OCI-LY1 (cell line): ENCODE measurements around the gene KCNJ16.
"Not testable (repeated sequence)": the region's sequence is repeated elsewhere in the genome, so short reads cannot be mapped to it uniquely, and the experiment has no call there.

Source experiments
- H2AFZ ChIP-seq: fragments of 200-600 bp; sonication (generic), shearing (Covaris generic); 2 replicates; pipeline ENCODE4 v1.6.0; 2014; ENCODE audit warnings: antibody characterized with exemption, mild to moderate bottlenecking, low read length
- H3F3A ChIP-seq: fragments of 200-600 bp; sonication (generic), shearing (Covaris generic); 2 replicates; pipeline ENCODE4 v1.6.0; 2014; ENCODE audit warnings: mild to moderate bottlenecking, antibody characterized with exemption, low read length, moderate library complexity; ENCODE audit not compliant: insufficient read depth
- H3K27ac ChIP-seq: fragments of 200-600 bp; sonication (generic); 2 replicates; pipeline ENCODE4 v1.5.1; 2014; ENCODE audit warnings: low read length, mixed run types, mild to moderate bottlenecking, low read depth; ENCODE audit not compliant: poor library complexity, severe bottlenecking
- H3K27me3 ChIP-seq: fragments of 200-600 bp; sonication (generic); 2 replicates; pipeline ENCODE4 v1.6.0; 2014; ENCODE audit warnings: antibody characterized with exemption, mild to moderate bottlenecking, low read length, moderate library complexity; ENCODE audit not compliant: insufficient read depth
- H3K36me3 ChIP-seq: fragments of 200-600 bp; sonication (generic); 2 replicates; pipeline ENCODE4 v1.6.1; 2014; ENCODE audit warnings: mild to moderate bottlenecking, antibody characterized with exemption, low read length, moderate library complexity, mixed read lengths; ENCODE audit not compliant: insufficient read depth
- H3K4me1 ChIP-seq: fragments of 200-600 bp; sonication (generic); 2 replicates; pipeline ENCODE4 v1.5.1; 2014; ENCODE audit warnings: mild to moderate bottlenecking, low read length, moderate library complexity; ENCODE audit not compliant: insufficient read depth, severe bottlenecking
- H3K4me2 ChIP-seq: fragments of 200-600 bp; sonication (generic), shearing (Covaris generic); 2 replicates; pipeline ENCODE4 v1.6.1; 2014; ENCODE audit warnings: low read length
- H3K4me3 ChIP-seq: fragments of 200-600 bp; sonication (generic); 2 replicates; pipeline ENCODE4 v1.5.1; 2014; ENCODE audit warnings: low read length, low read depth, mild to moderate bottlenecking, mixed read lengths; ENCODE audit not compliant: poor library complexity, severe bottlenecking
- H3K79me2 ChIP-seq: fragments of 200-600 bp; shearing (Covaris generic); 2 replicates; pipeline ENCODE4 v1.6.1; 2016; ENCODE audit warnings: mixed run types, low read length, mixed read lengths; ENCODE audit not compliant: insufficient read depth
- H3K9ac ChIP-seq: fragments of 200-600 bp; sonication (generic), shearing (Covaris generic); 2 replicates; pipeline ENCODE4 v1.6.1; 2014; ENCODE audit warnings: mild to moderate bottlenecking, low read length, mixed read lengths
- H3K9me2 ChIP-seq: fragments of 200-600 bp; sonication (generic), shearing (Covaris generic); 2 replicates; pipeline ENCODE4 v1.6.1; 2014; ENCODE audit warnings: low read depth, mild to moderate bottlenecking, low read length, mixed read lengths
- H3K9me3 ChIP-seq: fragments of 200-600 bp; shearing (Covaris generic); 2 replicates; pipeline ENCODE4 v1.6.1; 2014; ENCODE audit warnings: low read length, mixed read lengths
- H4K20me1 ChIP-seq: fragments of 200-600 bp; sonication (generic), shearing (Covaris generic); 2 replicates; pipeline ENCODE4 v1.6.0; 2016; ENCODE audit warnings: mild to moderate bottlenecking, low read length; ENCODE audit not compliant: insufficient read depth
- EZH2 ChIP-seq: fragments of 200-600 bp; sonication (generic), shearing (Covaris generic); IDR thresholded peaks from 2 replicates; pipeline ENCODE4 v1.8.0; 2017; ENCODE audit warnings: borderline replicate concordance, mixed run types, mild to moderate bottlenecking, antibody characterized with exemption, low read length, moderate library complexity, mixed read lengths
- TF ChIP-seq, protein P1 (sequence below): fragments of 200-600 bp; sonication (generic), shearing (Covaris generic); IDR thresholded peaks from 2 replicates; pipeline ENCODE4 v1.5.1; 2017; ENCODE audit warnings: mild to moderate bottlenecking, antibody characterized with exemption, low read length, moderate library complexity, mixed read lengths

KCNJ16 gene

GRCh38 chr17:70041061-70041460 lies 34.0 kb upstream of the KCNJ16 start:
- H3K27me3 ChIP-seq: no peaks in the 10 kb centered on the region
- H3K79me2 ChIP-seq: no peaks in the 10 kb centered on the region
- no peak overlapping the region for H3K4me3 ChIP-seq
- no peaks in the 10 kb centered on the region for H4K20me1 ChIP-seq
- no peaks in the 10 kb centered on the region for H3K9me3 ChIP-seq
- no peak for TF ChIP-seq EZH2
- TF ChIP-seq, protein P1, sequence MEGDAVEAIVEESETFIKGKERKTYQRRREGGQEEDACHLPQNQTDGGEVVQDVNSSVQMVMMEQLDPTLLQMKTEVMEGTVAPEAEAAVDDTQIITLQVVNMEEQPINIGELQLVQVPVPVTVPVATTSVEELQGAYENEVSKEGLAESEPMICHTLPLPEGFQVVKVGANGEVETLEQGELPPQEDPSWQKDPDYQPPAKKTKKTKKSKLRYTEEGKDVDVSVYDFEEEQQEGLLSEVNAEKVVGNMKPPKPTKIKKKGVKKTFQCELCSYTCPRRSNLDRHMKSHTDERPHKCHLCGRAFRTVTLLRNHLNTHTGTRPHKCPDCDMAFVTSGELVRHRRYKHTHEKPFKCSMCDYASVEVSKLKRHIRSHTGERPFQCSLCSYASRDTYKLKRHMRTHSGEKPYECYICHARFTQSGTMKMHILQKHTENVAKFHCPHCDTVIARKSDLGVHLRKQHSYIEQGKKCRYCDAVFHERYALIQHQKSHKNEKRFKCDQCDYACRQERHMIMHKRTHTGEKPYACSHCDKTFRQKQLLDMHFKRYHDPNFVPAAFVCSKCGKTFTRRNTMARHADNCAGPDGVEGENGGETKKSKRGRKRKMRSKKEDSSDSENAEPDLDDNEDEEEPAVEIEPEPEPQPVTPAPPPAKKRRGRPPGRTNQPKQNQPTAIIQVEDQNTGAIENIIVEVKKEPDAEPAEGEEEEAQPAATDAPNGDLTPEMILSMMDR: no peak
- H3K4me1 ChIP-seq: no peaks in the 10 kb centered on the region
- H3K9ac ChIP-seq: no peak overlapping the region
- no peaks in the 10 kb centered on the region for H3K36me3 ChIP-seq
- no peak overlapping the region for H2AFZ ChIP-seq
- no peak overlapping the region for H3K4me2 ChIP-seq
- H3K9me2 ChIP-seq: no peaks in the 10 kb centered on the region
- H3F3A ChIP-seq: no peaks in the 10 kb centered on the region
- H3K27ac ChIP-seq: no peak overlapping the region

GRCh38 chr17:70041540-70041939 lies 33.5 kb upstream of the KCNJ16 start:
- Histone ChIP-seq H3K27ac (no peak overlapping the region), H2AFZ (no peak overlapping the region), H3F3A (no peaks in the 10 kb centered on the region), H3K4me2 (no peak overlapping the region), H3K9me2 (no peaks in the 10 kb centered on the region), H3K4me1 (no peaks in the 10 kb centered on the region), H3K27me3 (no peaks in the 10 kb centered on the region), H3K9me3 (no peaks in the 10 kb centered on the region), H3K36me3 (no peaks in the 10 kb centered on the region), H4K20me1 (no peaks in the 10 kb centered on the region), H3K79me2 (no peaks in the 10 kb centered on the region), H3K4me3 (no peak overlapping the region), H3K9ac (no peak overlapping the region)
- TF ChIP-seq, protein P1: no peak
- no peak for TF ChIP-seq EZH2

DNA sequence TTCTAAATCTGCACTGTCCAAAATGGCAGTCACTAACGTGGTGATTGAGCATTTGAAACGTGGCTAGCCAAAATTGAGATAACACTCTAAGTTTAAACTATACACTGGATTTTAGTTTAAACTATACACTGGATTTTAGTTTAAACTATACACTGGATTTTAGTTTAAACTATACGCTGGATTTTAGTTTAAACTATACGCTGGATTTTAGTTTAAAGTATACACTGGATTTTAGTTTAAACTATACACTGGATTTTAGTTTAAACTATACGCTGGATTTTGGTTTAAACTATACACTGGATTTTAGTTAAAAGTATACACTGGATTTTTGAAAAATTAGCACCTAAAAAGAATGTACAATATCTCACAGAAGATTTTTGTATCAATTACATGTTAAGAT lies 29.2 kb upstream of the KCNJ16 start:
- H3K4me3 ChIP-seq, H3K9me2 ChIP-seq, H3K9ac ChIP-seq, H2AFZ ChIP-seq, H3K27ac ChIP-seq, H3K9me3 ChIP-seq, H4K20me1 ChIP-seq, H3K4me1 ChIP-seq, H3K36me3 ChIP-seq, H3K4me2 ChIP-seq, H3K27me3 ChIP-seq, H3K79me2 ChIP-seq, H3F3A ChIP-seq: not testable (repeated sequence)

DNA sequence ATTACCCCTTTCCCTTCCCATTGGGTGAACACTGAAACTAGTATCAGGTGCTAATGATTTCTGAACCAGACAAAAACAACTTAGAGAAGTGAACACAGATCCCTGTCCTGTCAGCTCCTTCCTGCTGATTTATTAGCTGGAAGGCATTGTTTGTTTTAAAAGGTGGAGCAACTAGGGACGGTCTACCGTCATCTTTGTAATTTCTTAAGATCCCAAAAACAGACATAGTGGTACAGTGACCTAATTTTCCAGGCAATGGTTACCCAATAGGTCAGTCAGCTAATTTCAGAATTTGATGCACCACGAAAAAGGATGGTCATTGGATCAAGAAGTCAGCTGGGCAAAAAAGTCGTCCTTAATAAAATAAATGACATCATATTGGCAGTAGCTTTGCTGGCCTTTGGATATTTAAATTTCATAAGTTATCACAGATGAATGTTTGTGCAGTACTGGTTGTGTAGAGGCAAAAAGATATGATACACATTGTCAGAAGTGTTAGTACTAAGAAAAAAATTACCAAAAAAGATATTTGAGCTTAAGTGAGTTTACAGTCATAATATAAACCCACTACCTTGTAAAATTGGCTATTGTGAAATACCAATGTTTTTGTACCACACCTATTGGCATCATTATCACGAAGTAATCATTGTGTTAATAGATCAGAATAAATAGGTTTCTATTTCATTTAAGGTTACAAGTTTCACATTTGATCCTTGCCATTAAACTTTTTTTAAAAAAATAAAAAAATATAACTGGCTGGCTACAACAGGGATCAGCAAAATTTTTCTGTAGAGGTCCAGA lies 27.2 kb upstream of the KCNJ16 start:
- H3K27me3 ChIP-seq: no peaks in the 10 kb centered on the region
- no peak overlapping the region for H3K27ac ChIP-seq
- no peak overlapping the region for H3K4me2 ChIP-seq
- H3K36me3 ChIP-seq: no peaks in the 10 kb centered on the region
- H3K4me1 ChIP-seq: no peaks in the 10 kb centered on the region
- H3F3A ChIP-seq: no peaks in the 10 kb centered on the region
- H2AFZ ChIP-seq: no peak overlapping the region
- no peak for TF ChIP-seq EZH2
- TF ChIP-seq, protein P1: no peak
- H3K4me3 ChIP-seq: no peak overlapping the region
- no peaks in the 10 kb centered on the region for H3K9me2 ChIP-seq
- no peaks in the 10 kb centered on the region for H3K79me2 ChIP-seq
- H3K9me3 ChIP-seq: no peaks in the 10 kb centered on the region
- no peak overlapping the region for H3K9ac ChIP-seq
- H4K20me1 ChIP-seq: no peaks in the 10 kb centered on the region
